HEK293T (cell line): Measurements from ENCODE around the gene ARHGEF28.

ENCODE experiments used
- BHLHE40 ChIP-seq: fragments of 450-650 bp; IDR thresholded peaks from 2 replicates; pipeline ENCODE4 v1.6.1; 2016; ENCODE audit warnings: mild to moderate bottlenecking, moderate library complexity, borderline replicate concordance
- ELF4 ChIP-seq: fragments of 450-650 bp; IDR thresholded peaks from 2 replicates; pipeline ENCODE4 v1.6.1; 2017; ENCODE audit warnings: antibody characterized with exemption
- FOXK2 ChIP-seq: fragments of 450-650 bp; IDR thresholded peaks from 2 replicates; pipeline ENCODE4 v1.6.1; 2016; ENCODE audit warnings: mild to moderate bottlenecking
- FOXM1 ChIP-seq: fragments of 450-650 bp; IDR thresholded peaks from 2 replicates; pipeline ENCODE4 v1.6.1; 2017; ENCODE audit warnings: mild to moderate bottlenecking, borderline replicate concordance
- HDGF ChIP-seq: fragments of 450-650 bp; IDR thresholded peaks from 2 replicates; pipeline ENCODE4 v1.6.1; 2017; ENCODE audit warnings: antibody characterized with exemption, borderline replicate concordance
- L3MBTL2 ChIP-seq: fragments of 450-650 bp; conservative IDR thresholded peaks from 2 replicates; pipeline ENCODE4 v1.6.1; 2016; ENCODE audit warnings: mild to moderate bottlenecking
- LEF1 ChIP-seq: fragments of 450-650 bp; IDR thresholded peaks from 2 replicates; pipeline ENCODE4 v1.6.1; 2017; ENCODE audit warnings: mild to moderate bottlenecking, borderline replicate concordance
- SP1 ChIP-seq: fragments of 450-650 bp; IDR thresholded peaks from 2 replicates; pipeline ENCODE4 v1.6.1; 2017

- TF ChIP-seq FOXK2 (no peak), SP1 (no peak), ELF4 (no peak), BHLHE40 (no peak), HDGF (no peak), L3MBTL2 (no peak), FOXM1 (no peak), LEF1 (no peak)
Observed at GRCh38 chr5:73844165-73844564, 218.2 kb downstream of the ARHGEF28 start.
